Activated naive CD4-positive, alpha-beta T cell treated with anti-CD3 and anti-CD28 coated beads for 36 hours (primary cell): ENCODE data around the gene TLCD3B. TPM values are rescaled to one million over a fixed set of nuclear protein-coding genes. Genes with fewer than 3 reads are reported as not detected.

Experiments used
- CTCF ChIA-PET: fragments of 350-600 bp; sonication (Branson Sonifier 250); formaldehyde crosslinking; loops from one replicate; lab custom pipeline; 2021; ENCODE audit warnings: antibody characterized with exemption; lab: Charles Lee
- DNase-seq: peaks from one replicate; pipeline ENCODE4 v3.0.0-alpha.2; 2020
- H3K27ac Mint-ChIP-seq: one replicate; pipeline ENCODE4 v1.8.0; 2021; ENCODE audit warnings: mild to moderate bottlenecking, mixed read lengths
- H3K27me3 Mint-ChIP-seq: one replicate; pipeline ENCODE4 v1.8.0; 2021; ENCODE audit warnings: low read depth, mixed read lengths
- H3K36me3 Mint-ChIP-seq: one replicate; pipeline ENCODE4 v1.8.0; 2021; ENCODE audit warnings: low read depth, mixed read lengths
- H3K4me1 Mint-ChIP-seq: one replicate; pipeline ENCODE4 v1.8.0; 2021; ENCODE audit warnings: low read depth, mixed read lengths
- H3K4me3 Mint-ChIP-seq: one replicate; pipeline ENCODE4 v1.8.0; 2021; ENCODE audit warnings: mild to moderate bottlenecking, moderate library complexity, mixed read lengths
- H3K9me3 Mint-ChIP-seq: one replicate; pipeline ENCODE4 v1.8.0; 2021; ENCODE audit warnings: mixed read lengths
- intact Hi-C: fragments of 100-400 bp; cut with micrococcal nuclease; formaldehyde crosslinking; loops from one replicate; pipeline ENCODE4 v1.15.1; 2023
- total RNA-seq, 2 experiments: library from RNA; stranded (reverse); gene quantifications; one replicate each; pipeline ENCODE4 v1.2.3, GENCODE V29; 2021

The TLCD3B gene
- total RNA-seq, 2 experiments from 2014 or later = 4.6 to 6.1 TPM

GRCh38 chr16:30067584-30067916, 36.5 kb upstream of the TLCD3B start:
- Mint-ChIP-seq H3K9me3 (no peaks in the 10 kb centered on the region), H3K36me3 (peaks cover 56% of the 10 kb centered on the region), H3K4me3 (peak overlapping the region; percentile 95), H3K27ac (peak overlapping the region; percentile 98), H3K4me1 (peaks cover 36% of the 10 kb centered on the region), H3K27me3 (no peaks in the 10 kb centered on the region)
- CTCF ChIA-PET = interaction anchor here (0.6 to 3.5 kb wide), 5 partner anchors 12 to 281 kb away, joined by 3 to 16 read pairs (median 4); partner anchors contain the start of gene TBX6
- intact Hi-C loops = loop anchor here (5.0 kb wide), 1 partner anchor 260 kb away; the partner anchor contains the start of gene MAZ
- DNase-seq = no peak

- peak overlapping the region; percentile 98 for H3K27ac Mint-ChIP-seq
- no peaks in the 10 kb centered on the region for H3K27me3 Mint-ChIP-seq
- H3K9me3 Mint-ChIP-seq = no peaks in the 10 kb centered on the region
- no peak for DNase-seq
- intact Hi-C loops = loop anchor here (5.0 kb wide), 1 partner anchor 260 kb away; the partner anchor contains the start of gene MAZ
- peaks cover 54% of the 10 kb centered on the region for H3K36me3 Mint-ChIP-seq
- H3K4me1 Mint-ChIP-seq = peaks cover 34% of the 10 kb centered on the region
- H3K4me3 Mint-ChIP-seq = peak overlapping the region; percentile 95
- CTCF ChIA-PET = interaction anchor here (0.6 to 3.3 kb wide), 5 partner anchors 12 to 281 kb away, joined by 3 to 16 read pairs (median 4); partner anchors contain the start of gene TBX6
These were observed 35.9 kb upstream of the TLCD3B start for GRCh38 chr16:30066761-30067583.

GRCh38 chr16:30065943-30066760, 35.1 kb upstream of the TLCD3B start:
- peaks cover 34% of the 10 kb centered on the region for H3K4me1 Mint-ChIP-seq
- H3K27ac Mint-ChIP-seq = peak overlapping the region; percentile 98
- no peaks in the 10 kb centered on the region for H3K27me3 Mint-ChIP-seq
- CTCF ChIA-PET = interaction anchor here (0.9 to 3.3 kb wide), 5 partner anchors 10 to 26 kb away, joined by 3 to 16 read pairs (median 4); partner anchors contain the start of genes PPP4C and TBX6
- intact Hi-C loops = loop anchor here (1.0 to 5.0 kb wide), 10 partner anchors 9 to 592 kb away; partner anchors contain the start of genes FBRS, HIRIP3, MAZ and PPP4C
- DNase-seq = peak; percentile 50
- H3K9me3 Mint-ChIP-seq = no peaks in the 10 kb centered on the region
- H3K4me3 Mint-ChIP-seq = peak overlapping the region; percentile 95
- peaks cover 54% of the 10 kb centered on the region for H3K36me3 Mint-ChIP-seq

GRCh38 chr16:30065102-30065942, 34.3 kb upstream of the TLCD3B start, which contains the start of gene ALDOA:
ALDOA (plus strand) TSS chr16:30065760; CDS start chr16:30066898, 1,138 bp downstream.
- Mint-ChIP-seq H3K4me3 (peak within 1 kb of the TSS; percentile 95), H3K4me1 (peaks cover 32% of the 10 kb centered on the region), H3K9me3 (no peaks in the 10 kb centered on the region), H3K27me3 (no peaks in the 10 kb centered on the region), H3K27ac (peak within 1 kb of the TSS; percentile 98), H3K36me3 (peaks cover 48% of the 10 kb centered on the region)
- intact Hi-C loops = loop anchor here (1.0 to 5.0 kb wide), 10 partner anchors 10 to 593 kb away; partner anchors contain the start of genes FBRS, HIRIP3, MAZ and PPP4C
- DNase-seq = peak; percentile 97
- CTCF ChIA-PET = interaction anchor here (0.9 to 3.3 kb wide), 3 partner anchors 9 to 26 kb away, joined by 4 to 16 read pairs (median 8); partner anchors contain the start of genes PPP4C and TBX6

- Mint-ChIP-seq H3K4me3 (peak overlapping the region; percentile 95), H3K9me3 (no peaks in the 10 kb centered on the region), H3K27ac (peak overlapping the region; percentile 98), H3K27me3 (no peaks in the 10 kb centered on the region), H3K4me1 (peaks cover 29% of the 10 kb centered on the region), H3K36me3 (peaks cover 45% of the 10 kb centered on the region)
- CTCF ChIA-PET = interaction anchor here (2.1 to 3.3 kb wide), 2 partner anchors 12 to 27 kb away, joined by 8 to 16 read pairs; partner anchors contain the start of genes PPP4C and TBX6
- DNase-seq = no peak
- intact Hi-C loops = loop anchor here (1.0 to 5.0 kb wide), 12 partner anchors 11 to 594 kb away; partner anchors contain the start of genes FBRS, HIRIP3, MAPK3 and MAZ
These were observed 33.6 kb upstream of the TLCD3B start for GRCh38 chr16:30064729-30065101.

GRCh38 chr16:30063893-30064728, 33.0 kb upstream of the TLCD3B start:
- peaks cover 23% of the 10 kb centered on the region for H3K4me1 Mint-ChIP-seq
- no peaks in the 10 kb centered on the region for H3K27me3 Mint-ChIP-seq
- peaks cover 39% of the 10 kb centered on the region for H3K36me3 Mint-ChIP-seq
- H3K27ac Mint-ChIP-seq = peak overlapping the region; percentile 98
- H3K4me3 Mint-ChIP-seq = peak overlapping the region; percentile 95
- intact Hi-C loops = loop anchor here (1.0 to 2.0 kb wide), 4 partner anchors 11 to 315 kb away; partner anchors contain the start of genes MAPK3 and TBC1D10B
- DNase-seq = peak; percentile 86
- no peaks in the 10 kb centered on the region for H3K9me3 Mint-ChIP-seq
- CTCF ChIA-PET = interaction anchor here (0.6 to 3.3 kb wide), 6 partner anchors 9 to 547 kb away, joined by 3 to 16 read pairs (median 7); partner anchors contain the start of genes PPP4C and TBX6

GRCh38 chr16:30063278-30063892, 32.3 kb upstream of the TLCD3B start:
- Mint-ChIP-seq H3K9me3 (no peaks in the 10 kb centered on the region), H3K4me3 (peak overlapping the region; percentile 95), H3K27ac (peak overlapping the region; percentile 98), H3K27me3 (no peaks in the 10 kb centered on the region), H3K36me3 (peaks cover 32% of the 10 kb centered on the region), H3K4me1 (peaks cover 16% of the 10 kb centered on the region)
- no peak for DNase-seq
- CTCF ChIA-PET = interaction anchor here (0.6 to 1.6 kb wide), 5 partner anchors 8 to 548 kb away, joined by 3 to 10 read pairs (median 4); no protein-coding TSS in a partner anchor
- intact Hi-C loops = no loop called here

- H3K36me3 Mint-ChIP-seq = peaks cover 12% of the 10 kb centered on the region
- H3K4me3 Mint-ChIP-seq = no peak overlapping the region
- no peak overlapping the region for H3K27ac Mint-ChIP-seq
- no peaks in the 10 kb centered on the region for H3K9me3 Mint-ChIP-seq
- CTCF ChIA-PET = interaction anchor here (0.7 to 0.9 kb wide), 3 partner anchors 9 to 87 kb away, joined by 3 to 5 read pairs (median 3); partner anchors contain the start of gene TAOK2
- no peak for DNase-seq
- H3K4me1 Mint-ChIP-seq = peaks cover 3% of the 10 kb centered on the region
- intact Hi-C loops = no loop called here
- no peaks in the 10 kb centered on the region for H3K27me3 Mint-ChIP-seq
These were observed 29.9 kb upstream of the TLCD3B start for GRCh38 chr16:30060836-30061554.

- Mint-ChIP-seq H3K36me3 (peaks cover 7% of the 10 kb centered on the region), H3K27me3 (no peaks in the 10 kb centered on the region), H3K9me3 (no peaks in the 10 kb centered on the region), H3K27ac (no peak overlapping the region), H3K4me1 (peaks cover 3% of the 10 kb centered on the region), H3K4me3 (no peak overlapping the region)
- no peak for DNase-seq
- CTCF ChIA-PET = no interaction called here
- intact Hi-C loops = no loop called here
These were observed 29.3 kb upstream of the TLCD3B start for GRCh38 chr16:30060346-30060745.
